ENCODE results near the gene MRPS18B.
"Not testable (repeated sequence)": the region's sequence is repeated elsewhere in the genome, so short reads cannot be mapped to it uniquely, and the experiment has no call there.

GRCh38 chr6:30666300-30666699, 48.7 kb downstream of the MRPS18B start:
- not testable (repeated sequence) for TF ChIP-seq SMARCC2 (IDR thresholded peaks at IDR 0.05); FOXJ3 (CRISPR knock-in tag; IDR thresholded peaks at IDR 0.05; ENCODE audit: borderline replicate concordance); POLR2AphosphoS5 (IDR thresholded peaks at IDR 0.05; ENCODE audit: low read depth, low read length); MEIS2 (CRISPR knock-in tag; IDR thresholded peaks at IDR 0.05)
- TF ChIP-seq, protein P1, sequence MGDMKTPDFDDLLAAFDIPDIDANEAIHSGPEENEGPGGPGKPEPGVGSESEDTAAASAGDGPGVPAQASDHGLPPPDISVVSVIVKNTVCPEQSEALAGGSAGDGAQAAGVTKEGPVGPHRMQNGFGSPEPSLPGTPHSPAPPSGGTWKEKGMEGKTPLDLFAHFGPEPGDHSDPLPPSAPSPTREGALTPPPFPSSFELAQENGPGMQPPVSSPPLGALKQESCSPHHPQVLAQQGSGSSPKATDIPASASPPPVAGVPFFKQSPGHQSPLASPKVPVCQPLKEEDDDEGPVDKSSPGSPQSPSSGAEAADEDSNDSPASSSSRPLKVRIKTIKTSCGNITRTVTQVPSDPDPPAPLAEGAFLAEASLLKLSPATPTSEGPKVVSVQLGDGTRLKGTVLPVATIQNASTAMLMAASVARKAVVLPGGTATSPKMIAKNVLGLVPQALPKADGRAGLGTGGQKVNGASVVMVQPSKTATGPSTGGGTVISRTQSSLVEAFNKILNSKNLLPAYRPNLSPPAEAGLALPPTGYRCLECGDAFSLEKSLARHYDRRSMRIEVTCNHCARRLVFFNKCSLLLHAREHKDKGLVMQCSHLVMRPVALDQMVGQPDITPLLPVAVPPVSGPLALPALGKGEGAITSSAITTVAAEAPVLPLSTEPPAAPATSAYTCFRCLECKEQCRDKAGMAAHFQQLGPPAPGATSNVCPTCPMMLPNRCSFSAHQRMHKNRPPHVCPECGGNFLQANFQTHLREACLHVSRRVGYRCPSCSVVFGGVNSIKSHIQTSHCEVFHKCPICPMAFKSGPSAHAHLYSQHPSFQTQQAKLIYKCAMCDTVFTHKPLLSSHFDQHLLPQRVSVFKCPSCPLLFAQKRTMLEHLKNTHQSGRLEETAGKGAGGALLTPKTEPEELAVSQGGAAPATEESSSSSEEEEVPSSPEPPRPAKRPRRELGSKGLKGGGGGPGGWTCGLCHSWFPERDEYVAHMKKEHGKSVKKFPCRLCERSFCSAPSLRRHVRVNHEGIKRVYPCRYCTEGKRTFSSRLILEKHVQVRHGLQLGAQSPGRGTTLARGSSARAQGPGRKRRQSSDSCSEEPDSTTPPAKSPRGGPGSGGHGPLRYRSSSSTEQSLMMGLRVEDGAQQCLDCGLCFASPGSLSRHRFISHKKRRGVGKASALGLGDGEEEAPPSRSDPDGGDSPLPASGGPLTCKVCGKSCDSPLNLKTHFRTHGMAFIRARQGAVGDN (CRISPR knock-in tag; IDR thresholded peaks at IDR 0.05): not testable (repeated sequence)
- TF ChIP-seq FOSL1 (CRISPR knock-in tag; IDR thresholded peaks at IDR 0.05; ENCODE audit: borderline replicate concordance): peak; percentile 42; the same call in 1 of the 2 replicates
- TF ChIP-seq, protein P2, sequence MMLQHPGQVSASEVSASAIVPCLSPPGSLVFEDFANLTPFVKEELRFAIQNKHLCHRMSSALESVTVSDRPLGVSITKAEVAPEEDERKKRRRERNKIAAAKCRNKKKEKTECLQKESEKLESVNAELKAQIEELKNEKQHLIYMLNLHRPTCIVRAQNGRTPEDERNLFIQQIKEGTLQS (CRISPR knock-in tag; IDR thresholded peaks at IDR 0.05): peak; percentile 80

All from HepG2 (cell line).